ENCODE data around the gene HDGFL2.

The HDGFL2 gene

DNA sequence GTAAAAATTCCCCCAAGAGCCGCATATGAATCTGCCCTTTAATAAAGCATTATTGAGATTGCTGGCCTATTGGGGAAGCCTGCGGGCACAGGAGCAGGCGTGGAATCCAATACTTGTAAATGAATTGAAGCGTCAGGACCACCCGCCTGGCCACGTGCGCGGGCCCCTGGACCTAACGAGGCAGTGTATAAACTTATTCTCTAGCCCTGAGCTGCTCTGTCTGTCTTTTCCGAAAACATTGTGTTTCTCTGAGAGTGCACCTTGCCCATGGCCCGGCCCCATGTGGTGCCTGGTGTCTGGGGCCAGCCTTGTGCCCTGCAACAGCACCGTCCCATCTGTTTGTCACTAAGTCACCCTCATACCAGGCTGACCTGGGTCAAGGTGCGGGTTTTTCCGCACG lies 28.9 kb upstream of the HDGFL2 start:
- Histone ChIP-seq H3K27ac (ENCODE audit: low read depth, low read length) (no peak overlapping the region), H3K4me3 (ENCODE audit: low read length) (no peak overlapping the region), H3K4ac (ENCODE audit: low read depth, low read length) (no peak overlapping the region), H4K8ac (ENCODE audit: low read depth, low read length) (no peak overlapping the region), H2BK15ac (replicated peaks; ENCODE audit: low read depth) (no peak overlapping the region), H2BK5ac (ENCODE audit: low read length) (no peak overlapping the region), H3K23ac (ENCODE audit: low read length) (no peak overlapping the region), H2AK5ac (ENCODE audit: low read length) (no peak overlapping the region), H3K79me2 (ENCODE audit: control insufficient read depth, insufficient read depth, low read length) (peaks cover 1% of the 10 kb centered on the region), H3K18ac (ENCODE audit: low read length) (no peak overlapping the region), H4K5ac (ENCODE audit: low read length) (no peak overlapping the region), H3K56ac (ENCODE audit: low read length) (no peak overlapping the region), H3K36me3 (ENCODE audit: control insufficient read depth, insufficient read depth, low read length) (peaks cover 18% of the 10 kb centered on the region), H2BK120ac (ENCODE audit: low read depth, low read length) (no peak overlapping the region), H3K27me3 (ENCODE audit: insufficient read depth, low read length, poor library complexity) (no peaks in the 10 kb centered on the region), H3K9ac (ENCODE audit: low read length) (no peak overlapping the region), H3K4me1 (ENCODE audit: control insufficient read depth, low read depth, low read length) (no peaks in the 10 kb centered on the region), H3K79me1 (ENCODE audit: low read length) (no peaks in the 10 kb centered on the region), H3K4me2 (ENCODE audit: low read length) (no peak overlapping the region)
- WGBS (ENCODE audit: extremely low coverage, insufficient coverage, low lambda C conversion rate) = no CpG with 5 or more reads among the region's 15 CpGs
- no peak for DNase-seq

DNA sequence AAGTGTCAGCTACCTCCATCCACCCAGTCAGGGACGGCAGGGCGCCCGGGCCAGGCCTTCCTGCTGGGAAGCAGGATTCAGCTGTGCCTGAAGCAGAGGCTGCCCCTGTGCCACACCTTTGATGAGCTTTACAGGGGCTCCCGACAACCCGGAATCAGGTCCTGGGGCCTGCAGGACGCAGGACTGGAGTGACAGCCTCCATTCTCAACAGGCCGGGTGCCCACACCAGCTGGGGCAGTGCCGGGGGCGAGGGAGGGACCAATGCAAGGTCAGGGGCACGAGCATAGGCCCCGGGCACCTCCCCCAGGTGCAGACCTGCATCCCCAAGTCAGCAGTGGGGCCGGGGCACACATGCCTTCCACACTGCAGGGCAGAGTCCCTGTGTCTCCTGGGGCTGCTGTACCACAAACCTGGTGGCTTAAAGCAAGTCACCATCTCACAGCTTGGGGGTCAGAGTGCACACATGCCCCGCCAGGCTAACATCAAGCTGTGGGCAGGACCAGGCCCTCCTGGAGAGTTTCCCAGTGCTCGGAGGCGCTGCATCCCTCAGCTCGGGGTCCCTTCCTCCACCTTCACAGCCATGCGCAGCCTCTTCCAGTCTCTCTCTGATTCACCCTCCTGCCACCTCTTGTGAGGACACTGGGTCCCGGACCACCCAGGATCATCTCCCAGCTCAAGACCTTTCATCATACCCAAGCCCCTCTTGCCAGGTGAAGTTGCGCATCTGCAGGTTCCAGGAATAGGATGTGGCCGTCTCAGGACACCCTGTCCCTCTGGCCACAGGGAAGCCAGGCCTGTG lies 27.9 kb upstream of the HDGFL2 start:
- H2BK120ac ChIP-seq (ENCODE audit: low read depth, low read length) = no peak overlapping the region
- H3K4ac ChIP-seq (ENCODE audit: low read depth, low read length) = no peak overlapping the region
- H2BK15ac ChIP-seq (replicated peaks; ENCODE audit: low read depth) = no peak overlapping the region
- no peak overlapping the region for H3K18ac ChIP-seq (ENCODE audit: low read length)
- H3K27me3 ChIP-seq (ENCODE audit: insufficient read depth, low read length, poor library complexity) = no peaks in the 10 kb centered on the region
- H4K8ac ChIP-seq (ENCODE audit: low read depth, low read length) = no peak overlapping the region
- H4K5ac ChIP-seq (ENCODE audit: low read length) = no peak overlapping the region
- H3K9ac ChIP-seq (ENCODE audit: low read length) = no peak overlapping the region
- H3K23ac ChIP-seq (ENCODE audit: low read length) = no peak overlapping the region
- no peak overlapping the region for H3K4me3 ChIP-seq (ENCODE audit: low read length)
- H3K4me2 ChIP-seq (ENCODE audit: low read length) = no peak overlapping the region
- no peak for DNase-seq
- H2BK5ac ChIP-seq (ENCODE audit: low read length) = no peak overlapping the region
- no peak overlapping the region for H3K27ac ChIP-seq (ENCODE audit: low read depth, low read length)
- H3K79me2 ChIP-seq (ENCODE audit: control insufficient read depth, insufficient read depth, low read length) = no peaks in the 10 kb centered on the region
- H3K36me3 ChIP-seq (ENCODE audit: control insufficient read depth, insufficient read depth, low read length) = peaks cover 17% of the 10 kb centered on the region
- no CpG with 5 or more reads among the region's 20 CpGs for WGBS (ENCODE audit: extremely low coverage, insufficient coverage, low lambda C conversion rate)
- no peak overlapping the region for H3K56ac ChIP-seq (ENCODE audit: low read length)
- H3K79me1 ChIP-seq (ENCODE audit: low read length) = no peaks in the 10 kb centered on the region
- H2AK5ac ChIP-seq (ENCODE audit: low read length) = no peak overlapping the region
- no peaks in the 10 kb centered on the region for H3K4me1 ChIP-seq (ENCODE audit: control insufficient read depth, low read depth, low read length)

DNA sequence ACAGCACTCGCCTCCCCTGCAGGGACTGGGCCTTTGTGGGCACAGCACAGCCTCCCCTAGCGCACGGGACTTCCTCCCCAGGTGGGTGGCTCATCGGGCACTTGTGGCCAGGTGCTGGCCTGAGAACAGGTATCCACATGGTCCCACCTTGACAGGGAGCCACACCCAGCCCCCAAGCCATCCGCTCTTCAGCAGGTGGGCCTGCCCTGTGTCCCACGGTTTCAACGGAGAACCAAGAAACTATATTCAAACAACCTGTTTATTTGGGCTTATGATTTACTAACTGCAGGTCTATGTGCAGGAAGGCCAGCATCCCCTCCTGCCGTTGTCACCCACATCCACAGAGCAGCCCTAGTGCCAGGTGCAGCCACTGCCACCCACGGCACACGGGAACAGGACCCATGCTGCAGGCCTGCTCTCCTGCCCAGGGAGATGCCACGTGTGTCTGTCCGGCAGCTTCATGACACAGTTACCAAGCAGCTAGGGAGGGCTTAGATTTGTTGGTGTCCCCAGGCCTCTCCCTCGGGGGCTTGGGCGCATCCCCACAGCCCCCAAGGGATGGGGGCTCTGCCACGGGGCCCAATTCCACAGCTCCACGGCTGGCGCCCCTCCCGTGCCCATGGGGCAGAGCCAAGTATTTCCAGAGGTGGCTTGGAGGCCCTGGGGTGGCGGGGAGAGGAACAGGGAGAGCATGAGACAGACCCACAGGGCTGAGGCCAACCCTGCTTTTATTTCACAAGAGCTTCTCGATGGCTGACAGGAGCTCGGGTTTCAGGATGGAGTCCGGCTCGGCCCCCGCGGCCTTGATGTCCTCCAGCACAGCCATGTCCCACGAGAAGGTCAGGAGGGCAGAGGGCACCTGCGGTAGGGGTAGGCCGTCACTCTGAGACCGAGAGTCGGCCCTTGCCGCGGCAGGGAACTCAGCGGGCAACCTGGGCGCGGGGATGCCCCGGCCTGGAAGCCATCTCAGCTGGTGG lies 27.0 kb upstream of the HDGFL2 start:
- Histone ChIP-seq H2AK5ac (ENCODE audit: low read length) (no peak overlapping the region), H2BK120ac (ENCODE audit: low read depth, low read length) (no peak overlapping the region), H3K27ac (ENCODE audit: low read depth, low read length) (no peak overlapping the region), H3K18ac (ENCODE audit: low read length) (no peak overlapping the region), H3K4me3 (ENCODE audit: low read length) (no peak overlapping the region), H3K36me3 (ENCODE audit: control insufficient read depth, insufficient read depth, low read length) (peaks cover 8% of the 10 kb centered on the region), H4K8ac (ENCODE audit: low read depth, low read length) (no peak overlapping the region), H2BK5ac (ENCODE audit: low read length) (no peak overlapping the region), H2BK15ac (replicated peaks; ENCODE audit: low read depth) (no peak overlapping the region), H3K9ac (ENCODE audit: low read length) (no peak overlapping the region), H3K27me3 (ENCODE audit: insufficient read depth, low read length, poor library complexity) (no peaks in the 10 kb centered on the region), H3K4me2 (ENCODE audit: low read length) (no peak overlapping the region), H3K4me1 (ENCODE audit: control insufficient read depth, low read depth, low read length) (no peaks in the 10 kb centered on the region), H3K23ac (ENCODE audit: low read length) (no peak overlapping the region), H3K56ac (ENCODE audit: low read length) (no peak overlapping the region), H3K79me2 (ENCODE audit: control insufficient read depth, insufficient read depth, low read length) (no peaks in the 10 kb centered on the region), H3K4ac (ENCODE audit: low read depth, low read length) (no peak overlapping the region), H3K79me1 (ENCODE audit: low read length) (no peaks in the 10 kb centered on the region), H4K5ac (ENCODE audit: low read length) (no peak overlapping the region)
- WGBS (ENCODE audit: extremely low coverage, insufficient coverage, low lambda C conversion rate) = no CpG with 5 or more reads among the region's 36 CpGs
- no peak for DNase-seq

DNA sequence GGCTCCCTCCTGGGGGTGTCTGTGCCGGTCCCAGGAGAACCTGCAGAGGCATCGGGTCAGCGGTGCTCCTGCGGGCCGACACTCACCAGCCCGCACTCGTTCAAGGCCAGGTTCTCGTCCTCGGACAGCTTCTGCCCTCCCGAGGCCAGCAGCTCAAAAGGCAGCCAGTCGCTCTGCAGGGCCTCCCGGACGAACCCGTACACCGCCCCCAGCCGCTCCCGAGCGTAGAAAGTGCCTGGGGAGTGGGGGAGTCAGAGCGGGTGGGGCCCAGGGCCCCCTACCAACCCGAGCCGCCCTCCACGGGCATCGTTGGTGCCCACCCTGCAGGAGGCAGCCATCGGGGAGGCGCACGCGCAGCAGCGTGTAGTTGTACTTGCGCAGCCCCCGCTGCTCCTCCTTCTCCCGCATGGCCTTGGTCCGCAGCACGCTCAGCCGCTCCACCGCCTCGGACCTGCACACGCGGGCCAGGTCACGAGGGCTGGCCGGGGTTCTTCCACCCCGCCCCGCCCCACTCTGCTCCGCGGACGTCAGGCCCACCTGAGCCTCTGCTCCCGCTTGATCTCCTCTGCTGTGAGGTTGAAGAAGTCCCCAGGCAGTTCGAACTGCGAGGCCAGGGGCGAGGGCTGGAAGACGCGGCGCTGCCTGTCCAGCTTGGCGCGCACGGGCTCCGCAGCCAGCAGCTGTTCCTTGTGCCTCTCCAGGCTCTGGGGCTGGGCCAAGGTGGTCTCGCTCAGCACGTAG lies 26.0 kb upstream of the HDGFL2 start:
- Histone ChIP-seq H2BK15ac (replicated peaks; ENCODE audit: low read depth) (no peak overlapping the region), H3K4me2 (ENCODE audit: low read length) (no peak overlapping the region), H3K79me2 (ENCODE audit: control insufficient read depth, insufficient read depth, low read length) (no peaks in the 10 kb centered on the region), H3K9ac (ENCODE audit: low read length) (no peak overlapping the region), H2BK5ac (ENCODE audit: low read length) (no peak overlapping the region), H3K23ac (ENCODE audit: low read length) (no peak overlapping the region), H3K36me3 (ENCODE audit: control insufficient read depth, insufficient read depth, low read length) (peaks cover 8% of the 10 kb centered on the region), H3K4me1 (ENCODE audit: control insufficient read depth, low read depth, low read length) (no peaks in the 10 kb centered on the region), H3K79me1 (ENCODE audit: low read length) (no peaks in the 10 kb centered on the region), H3K27me3 (ENCODE audit: insufficient read depth, low read length, poor library complexity) (no peaks in the 10 kb centered on the region), H3K4ac (ENCODE audit: low read depth, low read length) (no peak overlapping the region), H3K56ac (ENCODE audit: low read length) (no peak overlapping the region), H4K5ac (ENCODE audit: low read length) (no peak overlapping the region), H2BK120ac (ENCODE audit: low read depth, low read length) (no peak overlapping the region), H2AK5ac (ENCODE audit: low read length) (no peak overlapping the region), H3K18ac (ENCODE audit: low read length) (no peak overlapping the region), H3K27ac (ENCODE audit: low read depth, low read length) (no peak overlapping the region), H3K4me3 (ENCODE audit: low read length) (no peak overlapping the region), H4K8ac (ENCODE audit: low read depth, low read length) (no peak overlapping the region)
- DNase-seq = no peak
- no CpG with 5 or more reads among the region's 58 CpGs for WGBS (ENCODE audit: extremely low coverage, insufficient coverage, low lambda C conversion rate)

DNA sequence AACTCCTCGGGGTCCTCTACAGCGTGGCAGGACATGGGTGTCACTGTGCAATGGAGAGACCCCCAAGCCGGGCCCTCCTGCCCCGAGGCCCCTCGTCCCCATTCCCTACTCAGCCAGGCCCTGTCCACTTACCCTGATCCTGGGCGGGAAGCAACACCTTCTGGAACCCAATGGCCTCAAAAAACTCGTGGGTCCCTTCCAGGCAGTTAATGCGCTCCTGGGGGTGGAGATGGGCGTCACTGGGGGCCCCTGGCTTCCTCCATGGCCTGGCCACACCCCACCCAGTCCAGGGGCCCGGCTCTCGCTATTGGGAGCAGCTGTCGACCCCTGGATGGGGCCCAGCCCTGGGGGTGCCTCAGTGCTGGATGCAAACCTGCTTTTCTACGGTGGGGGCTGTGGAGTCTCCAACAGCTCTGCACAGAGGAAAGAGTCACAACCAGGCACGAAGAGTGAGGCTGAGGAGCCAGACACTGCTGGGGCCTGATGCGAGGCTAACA lies 25.3 kb upstream of the HDGFL2 start:
- Histone ChIP-seq H3K4me2 (ENCODE audit: low read length) (no peak overlapping the region), H3K27ac (ENCODE audit: low read depth, low read length) (no peak overlapping the region), H2BK15ac (replicated peaks; ENCODE audit: low read depth) (no peak overlapping the region), H3K79me1 (ENCODE audit: low read length) (no peaks in the 10 kb centered on the region), H3K36me3 (ENCODE audit: control insufficient read depth, insufficient read depth, low read length) (peaks cover 8% of the 10 kb centered on the region), H2BK120ac (ENCODE audit: low read depth, low read length) (no peak overlapping the region), H3K4me1 (ENCODE audit: control insufficient read depth, low read depth, low read length) (no peaks in the 10 kb centered on the region), H2BK5ac (ENCODE audit: low read length) (no peak overlapping the region), H4K8ac (ENCODE audit: low read depth, low read length) (no peak overlapping the region), H3K56ac (ENCODE audit: low read length) (no peak overlapping the region), H3K9ac (ENCODE audit: low read length) (no peak overlapping the region), H2AK5ac (ENCODE audit: low read length) (no peak overlapping the region), H3K79me2 (ENCODE audit: control insufficient read depth, insufficient read depth, low read length) (no peaks in the 10 kb centered on the region), H3K23ac (ENCODE audit: low read length) (no peak overlapping the region), H3K27me3 (ENCODE audit: insufficient read depth, low read length, poor library complexity) (no peaks in the 10 kb centered on the region), H3K4ac (ENCODE audit: low read depth, low read length) (no peak overlapping the region), H4K5ac (ENCODE audit: low read length) (no peak overlapping the region), H3K4me3 (ENCODE audit: low read length) (no peak overlapping the region), H3K18ac (ENCODE audit: low read length) (no peak overlapping the region)
- no peak for DNase-seq
- WGBS (ENCODE audit: extremely low coverage, insufficient coverage, low lambda C conversion rate) = no CpG with 5 or more reads among the region's 15 CpGs

All from mesendoderm (in vitro differentiated cells).